Liver (tissue), 9 donors: ENCODE data around the gene MACROH2A1. TPM values are rescaled to one million over a fixed set of nuclear protein-coding genes. Genes with fewer than 3 reads are reported as not detected.

Source experiments
- DNase-seq: peaks from one replicate; pipeline ENCODE4 v3.0.0-alpha.2; 2017; ENCODE audit warnings: low spot score
- H3K27ac ChIP-seq, 2 donors: one replicate each; pipeline ENCODE4 v1.7.0; 2013; ENCODE audit warnings: inconsistent platforms in 2 of 2, low read length in 2 of 2, control low read depth in 1 of 2, low read depth in 1 of 2, mild to moderate bottlenecking in 1 of 2
- H3K27me3 ChIP-seq, 4 donors: one replicate each; pipeline versions ENCODE4 v1.6.1 to v1.7.0; 2013; ENCODE audit warnings: low read length in 3 of 4, inconsistent platforms in 1 of 4, mild to moderate bottlenecking in 1 of 4, moderate library complexity in 1 of 4; ENCODE audit not compliant: control insufficient read depth in 4 of 4, insufficient read depth in 4 of 4
- H3K36me3 ChIP-seq, 4 donors: one replicate each; pipeline versions ENCODE4 v1.6.1 to v1.7.0; 2013; ENCODE audit warnings: low read length in 3 of 4, mild to moderate bottlenecking in 3 of 4, low read depth in 1 of 4, moderate library complexity in 1 of 4; ENCODE audit not compliant: control insufficient read depth in 4 of 4, insufficient read depth in 3 of 4
- H3K4me1 ChIP-seq, 4 donors: one replicate each; pipeline versions ENCODE4 v1.6.1 to v1.7.0; 2013; ENCODE audit warnings: low read length in 3 of 4, mild to moderate bottlenecking in 3 of 4, moderate library complexity in 1 of 4; ENCODE audit not compliant: control insufficient read depth in 4 of 4, insufficient read depth in 4 of 4
- H3K4me3 ChIP-seq, 3 donors: one replicate each; pipeline versions ENCODE4 v1.6.1 to v1.7.0; 2013; ENCODE audit warnings: low read length in 3 of 3, control low read depth in 1 of 3, low read depth in 1 of 3, mild to moderate bottlenecking in 1 of 3
- H3K9ac ChIP-seq, 2 donors: one replicate each; pipeline ENCODE4 v1.7.0; 2013; ENCODE audit warnings: low read length in 2 of 2, mild to moderate bottlenecking in 2 of 2, moderate library complexity in 2 of 2, control low read depth in 1 of 2, low read depth in 1 of 2
- H3K9me3 ChIP-seq, 4 donors: one replicate each; pipeline versions ENCODE4 v1.6.1 to v1.7.0; 2013; ENCODE audit warnings: low read length in 3 of 4; ENCODE audit not compliant: control insufficient read depth in 4 of 4
- CTCF ChIP-seq: fragments of 150-350 bp; IDR thresholded peaks from 2 replicates; pipeline ENCODE4 v1.5.1; 2017; ENCODE audit warnings: improper control_type of control experiment, low read depth, low read length; ENCODE audit not compliant: missing input control
- EGR1 ChIP-seq, 2 donors: IDR thresholded peaks; 2 replicates each; pipeline ENCODE4 v1.6.1; 2016 to 2018; ENCODE audit warnings: antibody characterized with exemption in 2 of 2, low read depth in 2 of 2
- FOXA1 ChIP-seq: IDR thresholded peaks from 2 replicates; pipeline ENCODE4 v1.6.1; 2016; ENCODE audit warnings: antibody characterized with exemption
- FOXA2 ChIP-seq: IDR thresholded peaks from 2 replicates; pipeline ENCODE4 v1.6.1; 2016; ENCODE audit warnings: antibody characterized with exemption
- HNF4A ChIP-seq, 2 donors: conservative IDR thresholded peaks; 2 replicates each; pipeline ENCODE4 v1.6.1; 2016; ENCODE audit warnings: antibody characterized with exemption in 2 of 2, mild to moderate bottlenecking in 2 of 2
- HNF4G ChIP-seq: IDR thresholded peaks from 2 replicates; pipeline ENCODE4 v1.6.1; 2016; ENCODE audit warnings: antibody characterized with exemption
- JUND ChIP-seq, 2 donors: IDR thresholded peaks; 2 replicates each; pipeline ENCODE4 v1.6.1; 2016; ENCODE audit warnings: antibody characterized with exemption in 2 of 2
- MAX ChIP-seq: IDR thresholded peaks from 2 replicates; pipeline ENCODE4 v1.6.1; 2016; ENCODE audit warnings: antibody characterized with exemption
- NR2F2 ChIP-seq: IDR thresholded peaks from 2 replicates; pipeline ENCODE4 v1.6.1; 2016; ENCODE audit warnings: antibody characterized with exemption
- RAD21 ChIP-seq, 2 donors: IDR thresholded peaks; 2 replicates each; pipeline ENCODE4 v1.6.1; 2016; ENCODE audit warnings: antibody characterized with exemption in 2 of 2, mild to moderate bottlenecking in 2 of 2
- REST ChIP-seq: IDR thresholded peaks from 2 replicates; pipeline ENCODE4 v1.6.1; 2016; ENCODE audit warnings: antibody characterized with exemption, mild to moderate bottlenecking
- RXRA ChIP-seq, 2 donors: IDR thresholded peaks; 2 replicates each; pipeline ENCODE4 v1.6.1; 2017 to 2018; ENCODE audit warnings: antibody characterized with exemption in 2 of 2, mild to moderate bottlenecking in 1 of 2
- SP1 ChIP-seq: IDR thresholded peaks from 2 replicates; pipeline ENCODE4 v1.6.1; 2018; ENCODE audit warnings: antibody characterized with exemption, mild to moderate bottlenecking
- TAF1 ChIP-seq: conservative IDR thresholded peaks from 2 replicates; pipeline ENCODE4 v1.6.1; 2016; ENCODE audit warnings: antibody characterized with exemption, mild to moderate bottlenecking
- WGBS: extraction: QIAGEN DNeasy Blood & Tissue Kit; methylation state at CpG from one replicate; pipeline ENCODE4 v1.1.7; 2013; 5-methylcytosine and 5-hydroxymethylcytosine counted together
- polyA plus RNA-seq, 2 donors: library from polyadenylated mRNA; stranded (reverse) in 1 of 2; unstranded in 1 of 2; fragments of 200-250 nt in 1 of 2; fragments of >200 nt in 1 of 2; fragmentation: Nextera tagmentation in 1 of 2; extraction: Ambion mirVana in 1 of 2; gene quantifications; one replicate each; pipeline versions ENCODE4 v1.2.1 to v1.2.3, GENCODE V29; 2013 to 2015
- total RNA-seq, 2 donors: library from RNA; depleted of rRNA; stranded (reverse); fragments of >200 nt; gene quantifications; one replicate each; pipeline ENCODE4 v1.2.3, GENCODE V29; 2014
- TF ChIP-seq, protein P1 (sequence below): IDR thresholded peaks from 2 replicates; pipeline ENCODE4 v1.6.1; 2016; ENCODE audit warnings: antibody characterized with exemption
- TF ChIP-seq, protein P2 (sequence below): IDR thresholded peaks from 2 replicates; pipeline ENCODE4 v1.6.1; 2016; ENCODE audit warnings: antibody characterized with exemption
- donor health status: healthy.
- donor health status: healthy.
- donor health status: healthy.
- donor health status: healthy.
- donor health status: healthy.

MACROH2A1 gene
- total and polyA plus RNA-seq, 4 donors, result 33.7 to 113 (median 62.7) TPM

GRCh38 chr5:135385576-135385975, 13.5 kb downstream of the MACROH2A1 start:
- Histone ChIP-seq H3K4me1 (no peaks in the 10 kb centered on the region), H3K27me3 (no peaks in the 10 kb centered on the region), H3K27ac (no peak overlapping the region), H3K36me3 (peaks cover 3 to 38% (median 22%) of the 10 kb centered on the region in 4 donors), H3K9ac (no peak overlapping the region), H3K9me3 (no peaks in the 10 kb centered on the region), H3K4me3 (no peak overlapping the region)
- no peak for TF ChIP-seq FOXA1
- TF ChIP-seq HNF4A (conservative IDR thresholded peaks at IDR 0.05), result no peak
- TF ChIP-seq JUND (IDR thresholded peaks at IDR 0.05), result no peak
- TF ChIP-seq TAF1, result no peak
- WGBS, result 90% methylated on average over 3 of the region's 3 CpGs
- DNase-seq, result no peak

DNA sequence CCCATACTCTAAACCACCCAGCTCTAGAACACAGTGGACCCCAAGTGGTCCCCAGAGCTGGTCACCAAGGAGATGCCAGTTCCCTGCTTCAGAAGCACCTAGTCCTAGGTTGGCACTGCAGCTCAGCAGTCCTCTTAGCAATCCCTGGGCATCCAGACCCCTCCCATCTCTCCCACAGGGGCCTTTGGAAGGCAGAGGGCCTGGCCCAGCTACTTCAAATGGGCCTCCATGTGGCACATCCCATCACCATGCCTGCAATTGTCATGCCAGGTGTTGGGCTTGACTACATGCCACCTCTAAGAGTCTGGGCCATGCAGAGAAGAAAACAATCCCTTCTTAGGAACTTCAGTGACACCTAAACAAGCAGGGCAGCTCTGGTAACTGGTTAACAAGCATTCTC, 14.1 kb downstream of the MACROH2A1 start:
- H3K27me3 ChIP-seq, result no peaks in the 10 kb centered on the region
- peaks cover 0 to 5% (median under 1%) of the 10 kb centered on the region in 4 donors for H3K4me1 ChIP-seq
- H3K9ac ChIP-seq, result no peak overlapping the region
- no peak overlapping the region for H3K27ac ChIP-seq
- no peak overlapping the region for H3K4me3 ChIP-seq
- H3K9me3 ChIP-seq, result no peaks in the 10 kb centered on the region
- peaks cover 3 to 38% (median 22%) of the 10 kb centered on the region in 4 donors for H3K36me3 ChIP-seq
- TF ChIP-seq SP1 (no peak), RAD21 (IDR thresholded peaks at IDR 0.05) (no peak), CTCF (no peak), JUND (IDR thresholded peaks at IDR 0.05) (no peak), HNF4A (conservative IDR thresholded peaks at IDR 0.05) (no peak), REST (no peak), NR2F2 (no peak), HNF4G (no peak), TAF1 (no peak), FOXA2 (no peak), MAX (no peak), FOXA1 (no peak), EGR1 (IDR thresholded peaks at IDR 0.05; ENCODE audit: low read depth in 2 of 2) (no peak), RXRA (IDR thresholded peaks at IDR 0.05) (no peak)
- TF ChIP-seq, protein P1, sequence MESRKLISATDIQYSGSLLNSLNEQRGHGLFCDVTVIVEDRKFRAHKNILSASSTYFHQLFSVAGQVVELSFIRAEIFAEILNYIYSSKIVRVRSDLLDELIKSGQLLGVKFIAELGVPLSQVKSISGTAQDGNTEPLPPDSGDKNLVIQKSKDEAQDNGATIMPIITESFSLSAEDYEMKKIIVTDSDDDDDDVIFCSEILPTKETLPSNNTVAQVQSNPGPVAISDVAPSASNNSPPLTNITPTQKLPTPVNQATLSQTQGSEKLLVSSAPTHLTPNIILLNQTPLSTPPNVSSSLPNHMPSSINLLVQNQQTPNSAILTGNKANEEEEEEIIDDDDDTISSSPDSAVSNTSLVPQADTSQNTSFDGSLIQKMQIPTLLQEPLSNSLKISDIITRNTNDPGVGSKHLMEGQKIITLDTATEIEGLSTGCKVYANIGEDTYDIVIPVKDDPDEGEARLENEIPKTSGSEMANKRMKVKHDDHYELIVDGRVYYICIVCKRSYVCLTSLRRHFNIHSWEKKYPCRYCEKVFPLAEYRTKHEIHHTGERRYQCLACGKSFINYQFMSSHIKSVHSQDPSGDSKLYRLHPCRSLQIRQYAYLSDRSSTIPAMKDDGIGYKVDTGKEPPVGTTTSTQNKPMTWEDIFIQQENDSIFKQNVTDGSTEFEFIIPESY, result no peak
- TF ChIP-seq, protein P2, sequence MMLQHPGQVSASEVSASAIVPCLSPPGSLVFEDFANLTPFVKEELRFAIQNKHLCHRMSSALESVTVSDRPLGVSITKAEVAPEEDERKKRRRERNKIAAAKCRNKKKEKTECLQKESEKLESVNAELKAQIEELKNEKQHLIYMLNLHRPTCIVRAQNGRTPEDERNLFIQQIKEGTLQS, result no peak
- DNase-seq, result no peak
